GM18907 (cell line): Measurements from ENCODE around the gene GAPVD1.
"Not testable (repeated sequence)": the region's sequence is repeated elsewhere in the genome, so short reads cannot be mapped to it uniquely, and the experiment has no call there.

Experiments
- ATAC-seq: cut with Tn5 transposase; IDR thresholded peaks from one replicate; pipeline ENCODE4 v1.9.1; 2021; ENCODE audit warnings: mild to moderate bottlenecking, moderate library complexity; ENCODE audit not compliant: unreplicated experiment

GAPVD1 gene

GRCh38 chr9:125297917-125298316, 36.3 kb downstream of the GAPVD1 start:
- no peak for ATAC-seq

GRCh38 chr9:125302241-125302640, 40.6 kb downstream of the GAPVD1 start:
- ATAC-seq, result no peak

- no peak for ATAC-seq
Measured at GRCh38 chr9:125304273-125304672, 42.6 kb downstream of the GAPVD1 start.

- no peak for ATAC-seq
Measured at GRCh38 chr9:125312411-125312810, 50.8 kb downstream of the GAPVD1 start.

GRCh38 chr9:125316359-125316758, 54.7 kb downstream of the GAPVD1 start:
- ATAC-seq, result not testable (repeated sequence)

- no peak for ATAC-seq
Measured at GRCh38 chr9:125317704-125318103, 56.1 kb downstream of the GAPVD1 start.

GRCh38 chr9:125321496-125321895, 59.9 kb downstream of the GAPVD1 start:
- no peak for ATAC-seq

- no peak for ATAC-seq
Measured at GRCh38 chr9:125323615-125324014, 62.0 kb downstream of the GAPVD1 start.

- no peak for ATAC-seq
Measured at GRCh38 chr9:125325826-125326225, 64.2 kb downstream of the GAPVD1 start.

GRCh38 chr9:125329978-125330377, 68.4 kb downstream of the GAPVD1 start:
- ATAC-seq, result no peak

- ATAC-seq, result no peak
Measured at GRCh38 chr9:125330587-125330986, 69.0 kb downstream of the GAPVD1 start.

GRCh38 chr9:125332527-125332926, 70.9 kb downstream of the GAPVD1 start:
- ATAC-seq, result peak; percentile 82

GRCh38 chr9:125337236-125337635, 75.6 kb downstream of the GAPVD1 start:
- ATAC-seq, result no peak

GRCh38 chr9:125338929-125339328, 77.3 kb downstream of the GAPVD1 start:
- ATAC-seq, result no peak

- no peak for ATAC-seq
Measured at GRCh38 chr9:125341566-125341965, 79.9 kb downstream of the GAPVD1 start.

GRCh38 chr9:125343518-125344275, 82.1 kb downstream of the GAPVD1 start:
- ATAC-seq, result no peak

GRCh38 chr9:125346080-125346732, 84.6 kb downstream of the GAPVD1 start:
- ATAC-seq, result no peak

GRCh38 chr9:125355601-125356000, 94.0 kb downstream of the GAPVD1 start:
- no peak for ATAC-seq

- ATAC-seq, result no peak
Measured at GRCh38 chr9:125356032-125356431, 94.4 kb downstream of the GAPVD1 start.

GRCh38 chr9:125359011-125359410, 97.4 kb downstream of the GAPVD1 start:
- ATAC-seq, result no peak

- ATAC-seq, result no peak
Measured at GRCh38 chr9:125360601-125361000, 99.0 kb downstream of the GAPVD1 start.

GRCh38 chr9:125361837-125362531, 100.4 kb downstream of the GAPVD1 start:
- no peak for ATAC-seq
